GM23338 (cell line): ENCODE results near the gene RRBP1. TPM values are rescaled to one million over a fixed set of nuclear protein-coding genes. Genes with fewer than 3 reads are reported as not detected.

Experiments
- ATAC-seq: fragments of 200-7000 bp; cut with Tn5 transposase; 3 replicates; pipeline ENCODE4 v1.9.1; 2020
- DNase-seq: peaks from one replicate; pipeline ENCODE4 v3.0.0-alpha.2; 2015; ENCODE audit warnings: low spot score
- H2AFZ ChIP-seq: fragments of 200-600 bp; sonication (generic); 2 replicates; pipeline ENCODE4 v1.8.0; 2016; ENCODE audit warnings: antibody characterized with exemption, mild to moderate bottlenecking, moderate library complexity
- H3F3A ChIP-seq: fragments of 200-600 bp; sonication (generic); replicated peaks from 2 replicates; pipeline ENCODE4 v1.8.0; 2017; ENCODE audit warnings: antibody characterized with exemption, mixed run types, low read depth
- H3K27ac ChIP-seq: fragments of 200-600 bp; sonication (generic); 2 replicates; pipeline ENCODE4 v1.6.1; 2016; ENCODE audit warnings: low read depth
- H3K27me3 ChIP-seq: fragments of 200-600 bp; sonication (generic); 2 replicates; pipeline ENCODE4 v1.8.0; 2016; ENCODE audit warnings: mild to moderate bottlenecking, mixed run types, moderate library complexity; ENCODE audit not compliant: insufficient read depth
- H3K36me3 ChIP-seq: fragments of 200-600 bp; sonication (generic); 2 replicates; pipeline ENCODE4 v1.8.0; 2016; ENCODE audit warnings: mild to moderate bottlenecking; ENCODE audit not compliant: insufficient read depth
- H3K4me1 ChIP-seq: fragments of 200-600 bp; sonication (generic); 2 replicates; pipeline ENCODE4 v1.8.0; 2016; ENCODE audit warnings: mild to moderate bottlenecking, moderate library complexity; ENCODE audit not compliant: insufficient read depth
- H3K4me2 ChIP-seq: fragments of 200-600 bp; sonication (generic); 2 replicates; pipeline ENCODE4 v1.7.1; 2017; ENCODE audit warnings: mixed run types
- H3K4me3 ChIP-seq: fragments of 200-600 bp; sonication (generic); 2 replicates; pipeline ENCODE4 v1.6.1; 2016; ENCODE audit warnings: mixed run types
- H3K79me2 ChIP-seq: fragments of 200-600 bp; sonication (generic); replicated peaks from 2 replicates; pipeline ENCODE4 v1.8.0; 2017; ENCODE audit warnings: mild to moderate bottlenecking; ENCODE audit not compliant: insufficient read depth
- H3K9me2 ChIP-seq: fragments of 200-600 bp; sonication (generic); 2 replicates; pipeline ENCODE4 v1.8.0; 2017; ENCODE audit not compliant: insufficient read depth
- H4K20me1 ChIP-seq: fragments of 200-600 bp; sonication (generic); replicated peaks from 2 replicates; pipeline ENCODE4 v1.8.0; 2017; ENCODE audit warnings: mild to moderate bottlenecking; ENCODE audit not compliant: insufficient read depth
- H3K27ac Mint-ChIP-seq: 2 replicates; pipeline ENCODE4 v1.8.0; 2020; ENCODE audit warnings: inconsistent platforms, mild to moderate bottlenecking, moderate library complexity, mixed read lengths
- H3K27me3 Mint-ChIP-seq: 3 replicates; pipeline ENCODE4 v1.8.0; 2022; ENCODE audit warnings: low read depth, mild to moderate bottlenecking, moderate library complexity, mixed read lengths, inconsistent platforms; ENCODE audit not compliant: insufficient read depth, poor library complexity
- H3K36me3 Mint-ChIP-seq: 3 replicates; pipeline ENCODE4 v1.8.0; 2021; ENCODE audit warnings: low read depth, mild to moderate bottlenecking, inconsistent platforms, moderate library complexity, mixed read lengths
- H3K4me1 Mint-ChIP-seq: 3 replicates; pipeline ENCODE4 v1.8.0; 2020; ENCODE audit warnings: mild to moderate bottlenecking, inconsistent platforms, mixed read lengths
- H3K4me3 Mint-ChIP-seq: 3 replicates; pipeline ENCODE4 v1.8.0; 2021; ENCODE audit warnings: moderate library complexity, mild to moderate bottlenecking, inconsistent platforms, mixed read lengths
- H3K9me3 Mint-ChIP-seq: 3 replicates; pipeline ENCODE4 v1.8.0; 2020; ENCODE audit warnings: moderate library complexity, mild to moderate bottlenecking, inconsistent platforms, mixed read lengths
- CREB1 ChIP-seq: fragments of 250-450 bp; sonication (Bioruptor Pico); IDR thresholded peaks from 2 replicates; pipeline ENCODE4 v1.5.0; 2020; ENCODE audit warnings: low read depth, mild to moderate bottlenecking, moderate library complexity
- JUNB ChIP-seq: IDR thresholded peaks from one replicate; pipeline ENCODE4 v1.6.1; 2016; ENCODE audit warnings: antibody characterized with exemption; ENCODE audit not compliant: unreplicated experiment
- POLR2AphosphoS5 ChIP-seq: IDR thresholded peaks from 2 replicates; pipeline ENCODE4 v1.6.1; 2016; ENCODE audit warnings: antibody characterized with exemption, low read depth
- REST ChIP-seq: IDR thresholded peaks from one replicate; pipeline ENCODE4 v1.6.1; 2018; ENCODE audit warnings: antibody characterized with exemption; ENCODE audit not compliant: unreplicated experiment
- ZNF114 ChIP-seq: fragments of 250-450 bp; sonication (Bioruptor Pico); IDR thresholded peaks from 2 replicates; pipeline ENCODE4 v1.5.0; 2020; ENCODE audit warnings: mild to moderate bottlenecking, moderate library complexity
- ZNF331 ChIP-seq: fragments of 250-450 bp; sonication (Bioruptor Pico); IDR thresholded peaks from 2 replicates; pipeline ENCODE4 v1.5.0; 2020; ENCODE audit warnings: low read depth, mild to moderate bottlenecking, moderate library complexity
- polyA plus RNA-seq: library from polyadenylated mRNA; unstranded; fragments of >200 nt; fragmentation: Nextera tagmentation; extraction: Ambion mirVana; gene quantifications from 2 replicates; pipeline ENCODE4 v1.2.1, GENCODE V29; 2016
- total RNA-seq: library from RNA; depleted of rRNA; stranded (reverse); fragments of >200 nt; shearing (Covaris generic); gene quantifications from 2 replicates; pipeline ENCODE4 v1.2.3, GENCODE V29; 2014
- TF ChIP-seq, protein P1 (sequence below), 2 experiments: fragments of 200-600 bp in 1 of 2; sonication (generic) in 1 of 2; conservative IDR thresholded peaks; 2 replicates each; pipeline versions ENCODE4 v1.5.1 to v1.6.1; 2016 to 2017; ENCODE audit warnings: antibody characterized with exemption in 2 of 2, low read depth in 2 of 2, mild to moderate bottlenecking in 2 of 2, moderate library complexity in 1 of 2

Gene RRBP1
- total and polyA plus RNA-seq, 2 experiments from 2014 or later = 105 to 113 TPM

GRCh38 chr20:17628101-17628841, 53.8 kb downstream of the RRBP1 start:
- H3K27me3 ChIP-seq = no peaks in the 10 kb centered on the region
- H3K27ac ChIP-seq = no peak overlapping the region
- H3K4me1 Mint-ChIP-seq = no peaks in the 10 kb centered on the region; the same call in 2 of the 3 replicates
- H3K9me3 Mint-ChIP-seq = 0 out of 3 replicates have a peak, but pooled peaks cover 3% of the 10 kb centered on the region
- no peak overlapping the region for H2AFZ ChIP-seq
- peaks cover 68% of the 10 kb centered on the region for H3K36me3 Mint-ChIP-seq
- no peak overlapping the region for H3K4me3 ChIP-seq
- no peak overlapping the region for H3K4me2 ChIP-seq
- H3K4me1 ChIP-seq = no peaks in the 10 kb centered on the region
- DNase-seq = no peak
- no peak; the same call in 2 of the 3 replicates for ATAC-seq
- H3K9me2 ChIP-seq = no peaks in the 10 kb centered on the region
- 0 out of 2 replicates have a peak, but pooled peaks cover 4% of the 10 kb centered on the region for H4K20me1 ChIP-seq
- no peaks in the 10 kb centered on the region for H3K79me2 ChIP-seq
- no peak overlapping the region for H3K4me3 Mint-ChIP-seq
- peaks cover 5% of the 10 kb centered on the region; the same call in 1 of the 2 replicates for H3K36me3 ChIP-seq
- TF ChIP-seq ZNF114 (no peak), CREB1 (CRISPR knock-in tag) (no peak), ZNF331 (CRISPR knock-in tag) (no peak), JUNB (no peak), REST (no peak), POLR2AphosphoS5 (no peak)
- TF ChIP-seq, protein P1, sequence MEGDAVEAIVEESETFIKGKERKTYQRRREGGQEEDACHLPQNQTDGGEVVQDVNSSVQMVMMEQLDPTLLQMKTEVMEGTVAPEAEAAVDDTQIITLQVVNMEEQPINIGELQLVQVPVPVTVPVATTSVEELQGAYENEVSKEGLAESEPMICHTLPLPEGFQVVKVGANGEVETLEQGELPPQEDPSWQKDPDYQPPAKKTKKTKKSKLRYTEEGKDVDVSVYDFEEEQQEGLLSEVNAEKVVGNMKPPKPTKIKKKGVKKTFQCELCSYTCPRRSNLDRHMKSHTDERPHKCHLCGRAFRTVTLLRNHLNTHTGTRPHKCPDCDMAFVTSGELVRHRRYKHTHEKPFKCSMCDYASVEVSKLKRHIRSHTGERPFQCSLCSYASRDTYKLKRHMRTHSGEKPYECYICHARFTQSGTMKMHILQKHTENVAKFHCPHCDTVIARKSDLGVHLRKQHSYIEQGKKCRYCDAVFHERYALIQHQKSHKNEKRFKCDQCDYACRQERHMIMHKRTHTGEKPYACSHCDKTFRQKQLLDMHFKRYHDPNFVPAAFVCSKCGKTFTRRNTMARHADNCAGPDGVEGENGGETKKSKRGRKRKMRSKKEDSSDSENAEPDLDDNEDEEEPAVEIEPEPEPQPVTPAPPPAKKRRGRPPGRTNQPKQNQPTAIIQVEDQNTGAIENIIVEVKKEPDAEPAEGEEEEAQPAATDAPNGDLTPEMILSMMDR (conservative IDR thresholded peaks at IDR 0.05; ENCODE audit: low read depth in 2 of 2) = no peak
- peaks cover 13% of the 10 kb centered on the region for H3K27me3 Mint-ChIP-seq
- H3F3A ChIP-seq = no peaks in the 10 kb centered on the region
- H3K27ac Mint-ChIP-seq = peak overlapping the region; percentile 13; the same call in 1 of the 2 replicates
